A549 (cell line): ENCODE measurements around the gene TBC1D1. TPM values are rescaled to one million over a fixed set of nuclear protein-coding genes. Genes with fewer than 3 reads are reported as not detected.

Source experiments
- ATAC-seq, 2 experiments: fragments of 200-7000 bp in 1 of 2; fragments of >200 bp in 1 of 2; cut with Nextera tagmentation in 1 of 2; cut with Tn5 transposase in 1 of 2; 3 replicates each; pipeline versions ENCODE4 v1.8.0 to v1.9.1; 2018 to 2020; ENCODE audit warnings: mild to moderate bottlenecking in 1 of 2, moderate library complexity in 1 of 2
- CTCF ChIA-PET: fragments of 300-600 bp; sonication (Branson Sonifier 250); formaldehyde crosslinking; extraction: SDS; loops from one replicate; lab custom pipeline; 2021; ENCODE audit warnings: antibody characterized with exemption, inconsistent platforms; lab: Yijun Ruan, JAX
- POLR2A ChIA-PET: fragments of 350-600 bp; formaldehyde crosslinking; extraction: SDS; loops from one replicate; lab custom pipeline; 2021; ENCODE audit warnings: antibody characterized with exemption, inconsistent platforms; lab: Yijun Ruan, JAX
- DNase-seq, 2 experiments: peaks; one replicate each; pipeline versions ENCODE4 v3.0.0 to v3.0.0-alpha.2; 2011 to 2016; ENCODE audit warnings: low read depth in 1 of 2, low spot score in 1 of 2
- FAIRE-seq: peaks from 2 replicates; lab custom pipeline; 2011; peaks lifted over from hg19 to GRCh38; lab: Jason Lieb, UNC
- H3K27ac ChIP-seq, 2 experiments: fragments of >200 bp; sonication (Bioruptor Twin); formaldehyde crosslinking; 3 replicates each; pipeline ENCODE4 v1.5.1; 2016 to 2017
- H3K4me1 ChIP-seq: fragments of >200 bp; sonication (Bioruptor Twin); formaldehyde crosslinking; 3 replicates; pipeline ENCODE4 v1.6.1; 2016
- H3K4me2 ChIP-seq: fragments of >200 bp; sonication (Bioruptor Twin); formaldehyde crosslinking; 3 replicates; pipeline ENCODE4 v1.6.1; 2016
- H3K4me3 ChIP-seq: fragments of >200 bp; sonication (Bioruptor Twin); formaldehyde crosslinking; 3 replicates; pipeline ENCODE4 v1.5.1; 2016
- H3K9me3 ChIP-seq: fragments of >200 bp; sonication (Bioruptor Twin); formaldehyde crosslinking; 3 replicates; pipeline ENCODE4 v1.6.1; 2016
- CBX8 ChIP-seq: fragments of 200-600 bp; sonication (generic); IDR thresholded peaks from 2 replicates; pipeline ENCODE4 v1.6.1; 2016
- CHD4 ChIP-seq: fragments of 200-600 bp; sonication (generic); IDR thresholded peaks from 2 replicates; pipeline ENCODE4 v1.6.1; 2016; ENCODE audit warnings: antibody characterized with exemption, mild to moderate bottlenecking, borderline replicate concordance
- EP300 ChIP-seq, 2 experiments: fragments of >200 bp; sonication (Bioruptor Twin); formaldehyde crosslinking; IDR thresholded peaks; 2 replicates in 1 of 2; 3 replicates in 1 of 2; pipeline ENCODE4 v1.6.1; 2016 to 2017
- GATA3 ChIP-seq: IDR thresholded peaks from 2 replicates; pipeline ENCODE4 v1.6.1; 2012; ENCODE audit warnings: borderline replicate concordance
- JUNB ChIP-seq: fragments of >200 bp; sonication (Bioruptor Twin); formaldehyde crosslinking; IDR thresholded peaks from 2 replicates; pipeline ENCODE4 v1.6.1; 2016
- MAFK ChIP-seq: fragments of 450-650 bp; IDR thresholded peaks from 2 replicates; pipeline ENCODE4 v1.6.1; 2014; ENCODE audit not compliant: partially characterized antibody
- MAZ ChIP-seq: fragments of 150-350 bp; IDR thresholded peaks from 2 replicates; pipeline ENCODE4 v1.6.1; 2014; ENCODE audit warnings: antibody characterized with exemption, low read depth, low read length, borderline replicate concordance
- NPAS2 ChIP-seq: fragments of 250-450 bp; sonication (Bioruptor Pico); IDR thresholded peaks from 2 replicates; pipeline ENCODE4 v1.8.0; 2022; ENCODE audit warnings: mild to moderate bottlenecking, moderate library complexity, borderline replicate concordance
- POLR2AphosphoS2 ChIP-seq: conservative IDR thresholded peaks from 2 replicates; pipeline ENCODE4 v1.6.1; 2012; ENCODE audit warnings: low read length, improper control_type of control experiment, inconsistent platforms
- RAD21 ChIP-seq, 2 experiments: fragments of >200 bp in 1 of 2; sonication (Bioruptor Twin) in 1 of 2; formaldehyde crosslinking in 1 of 2; IDR thresholded peaks in 1 of 2; conservative IDR thresholded peaks in 1 of 2; 2 replicates in 1 of 2; 3 replicates in 1 of 2; pipeline ENCODE4 v1.6.1; 2012 to 2018; ENCODE audit warnings: inconsistent platforms in 1 of 2
- RARB ChIP-seq: fragments of 250-450 bp; sonication (Bioruptor Pico); IDR thresholded peaks from 2 replicates; pipeline ENCODE4 v1.8.0; 2021; ENCODE audit warnings: mild to moderate bottlenecking, moderate library complexity
- RCOR1 ChIP-seq: fragments of 150-350 bp; IDR thresholded peaks from 2 replicates; pipeline ENCODE4 v1.6.1; 2014; ENCODE audit warnings: antibody characterized with exemption, low read length, low read depth
- RNF2 ChIP-seq: fragments of 200-600 bp; sonication (generic); IDR thresholded peaks from 2 replicates; pipeline ENCODE4 v1.6.1; 2016; ENCODE audit warnings: low read depth, mild to moderate bottlenecking, antibody characterized with exemption, moderate library complexity, borderline replicate concordance
- TFCP2L1 ChIP-seq: fragments of 250-450 bp; sonication (Bioruptor Pico); IDR thresholded peaks from 2 replicates; pipeline ENCODE4 v1.5.0; 2021; ENCODE audit warnings: mild to moderate bottlenecking
- TP53 ChIP-seq: fragments of 250-450 bp; sonication (Bioruptor Pico); IDR thresholded peaks from 2 replicates; pipeline ENCODE4 v1.5.0; 2021; ENCODE audit warnings: mild to moderate bottlenecking, moderate library complexity
- ZC3H11A ChIP-seq: fragments of 450-650 bp; IDR thresholded peaks from 2 replicates; pipeline ENCODE4 v1.6.1; 2014; ENCODE audit warnings: antibody characterized with exemption, mild to moderate bottlenecking
- ZNF302 ChIP-seq: fragments of 250-450 bp; sonication (Bioruptor Pico); IDR thresholded peaks from 2 replicates; pipeline ENCODE4 v1.9.0; 2021; ENCODE audit warnings: inconsistent platforms, mild to moderate bottlenecking, moderate library complexity
- ZSCAN20 ChIP-seq: fragments of 250-450 bp; sonication (Bioruptor Pico); IDR thresholded peaks from 2 replicates; pipeline ENCODE4 v1.8.0; 2022; ENCODE audit warnings: mild to moderate bottlenecking, moderate library complexity
- WGBS: methylation state at CpG from one replicate; pipeline ENCODE4 v1.1.6; 2017; ENCODE audit errors: missing lambda C conversion rate; 5-methylcytosine and 5-hydroxymethylcytosine counted together
- polyA plus RNA-seq, 4 experiments: library from polyadenylated mRNA; depleted of rRNA in 3 of 4; stranded (reverse); fragments of >200 nt; fragmentation: RNase III in 1 of 4; extraction: RNeasy Plus Mini Kit Qiagen cat#74134 plus additional on column Dnase treatment in 1 of 4; gene quantifications; 2 replicates in 3 of 4; 3 replicates in 1 of 4; pipeline ENCODE4 v1.2.3, GENCODE V29; 2011 to 2017
- TF ChIP-seq, protein P1 (sequence below): IDR thresholded peaks from 2 replicates; pipeline ENCODE4 v1.6.1; 2012; ENCODE audit warnings: low read depth, borderline replicate concordance

Gene TBC1D1
- polyA plus RNA-seq, 2 of the 4 experiments (the other 2 are of a cell fraction), result 26.5 to 28.5 TPM

GRCh38 chr4:38088321-38088720, 197.4 kb downstream of the TBC1D1 start:
- no peak for FAIRE-seq
- ChIA-PET CTCF (interaction anchor here (0.9 to 1.2 kb wide), 2 partner anchors 14 to 694 kb away, joined by 3 read pairs; partner anchors contain the start of gene TLR10), POLR2A (no interaction called here)
- no peak for TF ChIP-seq POLR2AphosphoS2
- TF ChIP-seq GATA3, result no peak
- no peak for TF ChIP-seq TP53
- no peak for TF ChIP-seq RAD21 (conservative IDR thresholded peaks at IDR 0.05 in 1 of 2, IDR thresholded peaks at IDR 0.05 in 1 of 2)
- no peak for TF ChIP-seq CHD4
- TF ChIP-seq TFCP2L1 (CRISPR knock-in tag), result no peak
- Histone ChIP-seq H3K4me2 (no peak overlapping the region), H3K4me1 (no peaks in the 10 kb centered on the region), H3K4me3 (no peak overlapping the region), H3K27ac (no peak overlapping the region), H3K9me3 (no peaks in the 10 kb centered on the region)
- no peak for ATAC-seq
- no peak for DNase-seq

DNA sequence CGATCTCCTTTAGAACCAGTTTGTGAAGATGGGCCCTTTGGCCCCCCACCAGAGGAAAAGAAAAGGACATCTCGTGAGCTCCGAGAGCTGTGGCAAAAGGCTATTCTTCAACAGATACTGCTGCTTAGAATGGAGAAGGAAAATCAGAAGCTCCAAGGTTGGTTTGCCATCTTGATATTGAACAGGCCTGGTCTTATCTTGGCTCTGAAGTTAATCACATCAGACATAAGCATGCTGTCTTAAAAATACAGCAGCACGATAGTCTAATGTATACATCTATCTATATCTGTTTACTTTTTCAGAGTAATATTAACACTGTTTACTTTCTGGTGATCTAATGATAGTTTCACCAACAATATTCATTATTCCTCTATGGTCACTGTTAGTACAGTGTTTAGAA, 199.1 kb downstream of the TBC1D1 start:
- Histone ChIP-seq H3K9me3 (no peaks in the 10 kb centered on the region), H3K4me2 (no peak overlapping the region), H3K27ac (no peak overlapping the region), H3K4me3 (no peak overlapping the region), H3K4me1 (no peaks in the 10 kb centered on the region)
- ATAC-seq (no peak), FAIRE-seq (no peak), DNase-seq (no peak)
- TF ChIP-seq ZC3H11A, result no peak
- no peak for TF ChIP-seq MAZ
- ChIA-PET CTCF (interaction anchor here (1.0 to 1.8 kb wide), 2 partner anchors 21 to 90 kb away, joined by 3 to 5 read pairs; no protein-coding TSS in a partner anchor), POLR2A (no interaction called here)
- 81% methylated on average over 4 of the region's 4 CpGs for WGBS

DNA sequence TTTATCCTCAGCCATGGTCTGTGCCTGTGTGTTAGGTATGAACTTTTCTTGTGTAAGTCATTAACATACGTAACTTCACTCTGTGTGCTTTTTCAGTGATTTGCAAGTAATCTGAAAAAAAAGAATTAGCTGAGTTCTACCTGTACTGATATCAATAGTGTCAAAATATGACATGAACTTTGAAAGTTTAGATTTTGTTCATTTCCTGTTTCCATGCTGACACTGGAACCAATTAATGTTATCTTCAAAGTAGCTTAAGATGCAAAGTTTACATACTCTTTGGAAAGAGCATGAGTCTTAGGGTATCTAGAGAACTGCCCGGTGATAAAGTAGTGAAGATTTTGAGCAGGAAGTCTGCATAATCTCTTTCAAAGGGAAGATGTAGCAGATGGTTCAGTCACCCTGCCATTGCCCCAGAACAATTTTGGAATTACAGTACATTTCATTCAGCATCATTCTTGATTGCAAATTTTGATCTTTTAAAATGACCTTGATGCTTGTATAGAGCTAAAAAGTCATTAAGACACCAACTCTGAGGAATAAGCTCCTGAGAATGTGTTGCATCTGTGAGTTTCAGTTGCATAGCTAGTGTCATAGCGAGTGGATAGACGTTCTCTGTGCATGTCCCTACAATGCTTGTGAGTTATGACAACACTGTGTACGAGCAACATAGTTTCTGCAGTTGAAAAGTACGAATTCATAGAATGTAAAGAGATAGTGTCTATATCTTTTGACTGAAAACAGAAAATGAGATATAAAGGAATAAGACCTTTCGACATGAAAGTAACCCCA, 199.8 kb downstream of the TBC1D1 start:
- POLR2A ChIA-PET, result no interaction called here
- H3K4me2 ChIP-seq, result no peak overlapping the region

GRCh38 chr4:38091636-38092035, 200.8 kb downstream of the TBC1D1 start:
- no peak for FAIRE-seq
- ChIA-PET CTCF (interaction anchor here (1.3 to 1.8 kb wide), 2 partner anchors 10 to 22 kb away, joined by 4 to 5 read pairs; no protein-coding TSS in a partner anchor), POLR2A (no interaction called here)
- TF ChIP-seq CBX8 (no peak), ZNF302 (CRISPR knock-in tag) (no peak), RNF2 (no peak)
- no peaks in the 10 kb centered on the region for H3K9me3 ChIP-seq
- no peak for ATAC-seq
- H3K4me3 ChIP-seq, result no peak overlapping the region
- no peak overlapping the region for H3K27ac ChIP-seq
- no peak overlapping the region for H3K4me2 ChIP-seq
- no peak for DNase-seq
- WGBS, result 82% methylated on average over 1 of the region's 1 CpG
- H3K4me1 ChIP-seq, result no peaks in the 10 kb centered on the region

More for the DNA sequence above, 199.8 kb downstream of the TBC1D1 start:
- Histone ChIP-seq H3K4me3 (no peak overlapping the region), H3K4me1 (no peaks in the 10 kb centered on the region), H3K9me3 (no peaks in the 10 kb centered on the region), H3K27ac (no peak overlapping the region)
- FAIRE-seq, result no peak
- ATAC-seq, result no peak
- no peak for TF ChIP-seq NPAS2
- TF ChIP-seq JUNB, result no peak
- no peak for TF ChIP-seq RARB (CRISPR knock-in tag)
- TF ChIP-seq EP300 (IDR thresholded peaks at IDR 0.05), result no peak
- TF ChIP-seq, protein P1, sequence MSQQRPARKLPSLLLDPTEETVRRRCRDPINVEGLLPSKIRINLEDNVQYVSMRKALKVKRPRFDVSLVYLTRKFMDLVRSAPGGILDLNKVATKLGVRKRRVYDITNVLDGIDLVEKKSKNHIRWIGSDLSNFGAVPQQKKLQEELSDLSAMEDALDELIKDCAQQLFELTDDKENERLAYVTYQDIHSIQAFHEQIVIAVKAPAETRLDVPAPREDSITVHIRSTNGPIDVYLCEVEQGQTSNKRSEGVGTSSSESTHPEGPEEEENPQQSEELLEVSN, result no peak
- TF ChIP-seq ZSCAN20 (CRISPR knock-in tag), result no peak
- no peak for TF ChIP-seq MAFK
- no peak for TF ChIP-seq RCOR1
- 86% methylated on average over 7 of the region's 7 CpGs for WGBS
- CTCF ChIA-PET, result interaction anchor here (1.0 to 1.8 kb wide), 3 partner anchors 9 to 89 kb away, joined by 3 to 5 read pairs (median 4); no protein-coding TSS in a partner anchor
- no peak for DNase-seq
